NB4 (cell line): ENCODE results near the gene LYPD4.

Experiments
- DNase-seq: peaks from one replicate; pipeline ENCODE4 v3.0.0; 2010; ENCODE audit warnings: low read depth
- H3K4me3 ChIP-seq: one replicate; pipeline ENCODE4 v1.5.1; 2011; ENCODE audit warnings: mild to moderate bottlenecking, low read depth, low read length, moderate library complexity
- CTCF ChIP-seq: IDR thresholded peaks from one replicate; pipeline ENCODE4 v1.5.1; 2012; ENCODE audit warnings: low read depth, low read length
- MAX ChIP-seq: IDR thresholded peaks from 2 replicates; pipeline ENCODE4 v1.6.1; 2011; ENCODE audit warnings: low read depth, low read length
- MYC ChIP-seq: IDR thresholded peaks from 2 replicates; pipeline ENCODE4 v1.6.1; 2011; ENCODE audit warnings: low read depth, low read length
- POLR2A ChIP-seq: IDR thresholded peaks from 2 replicates; pipeline ENCODE4 v1.6.1; 2011; ENCODE audit warnings: mild to moderate bottlenecking; ENCODE audit not compliant: insufficient read length; ENCODE audit errors: extremely low read depth

Gene LYPD4

GRCh38 chr19:41807176-41807575, 37.3 kb downstream of the LYPD4 start:
- no peak for TF ChIP-seq CTCF
- no peak for TF ChIP-seq MYC
- no peak for TF ChIP-seq POLR2A
- TF ChIP-seq MAX: no peak

GRCh38 chr19:41804336-41804735, 40.1 kb downstream of the LYPD4 start:
- no peak for DNase-seq
- no peak for TF ChIP-seq MYC
- no peak for TF ChIP-seq POLR2A
- TF ChIP-seq MAX: no peak
- no peak for TF ChIP-seq CTCF
- H3K4me3 ChIP-seq: no peak overlapping the region

More at GRCh38 chr19:41807176-41807575, 37.3 kb downstream of the LYPD4 start:
- no peak overlapping the region for H3K4me3 ChIP-seq
- DNase-seq: no peak

- no peak for DNase-seq
- TF ChIP-seq CTCF (no peak), MYC (no peak), POLR2A (no peak), MAX (no peak)
- no peak overlapping the region for H3K4me3 ChIP-seq
These were observed 41.7 kb downstream of the LYPD4 start for GRCh38 chr19:41802770-41803169.

GRCh38 chr19:41801792-41802211, 42.7 kb downstream of the LYPD4 start:
- DNase-seq: peak; percentile 52
- H3K4me3 ChIP-seq: no peak overlapping the region
- TF ChIP-seq CTCF (no peak), POLR2A (no peak), MYC (no peak), MAX (no peak)

- no peak for TF ChIP-seq CTCF
- no peak for TF ChIP-seq POLR2A
- no peak for TF ChIP-seq MYC
- TF ChIP-seq MAX: no peak
- H3K4me3 ChIP-seq: no peak overlapping the region
- no peak for DNase-seq
These were observed 43.5 kb downstream of the LYPD4 start for GRCh38 chr19:41801031-41801430.

GRCh38 chr19:41799444-41800000, 45.0 kb downstream of the LYPD4 start:
- no peak for DNase-seq
- TF ChIP-seq MAX (no peak), POLR2A (no peak), MYC (no peak), CTCF (no peak)
- H3K4me3 ChIP-seq: no peak overlapping the region
